ENCODE measurements around the gene PDP2. TPM values are rescaled to one million over a fixed set of nuclear protein-coding genes. Genes with fewer than 3 reads are reported as not detected.

PDP2 gene
- total RNA-seq, 1 donor from 2014 or later, result 16.9 TPM

GRCh38 chr16:66905633-66906539 lies 25.6 kb downstream of the PDP2 start:
- Histone ChIP-seq H3K4me3 (no peak overlapping the region), H3K27me3 (ENCODE audit: low read depth) (no peaks in the 10 kb centered on the region), H3K36me3 (no peaks in the 10 kb centered on the region), H3K27ac (peak overlapping the region; percentile 41), H3K4me1 (peaks cover 30% of the 10 kb centered on the region), H3K9me3 (no peaks in the 10 kb centered on the region)
- TF ChIP-seq CTCF (IDR thresholded peaks at IDR 0.05), result no peak
- no peak for DNase-seq
- ATAC-seq, result no peak
- intact Hi-C loops (cut with DNase I), result no loop called here

- H3K9me3 ChIP-seq, result no peaks in the 10 kb centered on the region
- ATAC-seq, result no peak
- no peaks in the 10 kb centered on the region for H3K27me3 ChIP-seq (ENCODE audit: low read depth)
- intact Hi-C loops (cut with DNase I), result no loop called here
- H3K27ac ChIP-seq, result no peak overlapping the region
- peaks cover 21% of the 10 kb centered on the region for H3K4me1 ChIP-seq
- H3K4me3 ChIP-seq, result no peak overlapping the region
- H3K36me3 ChIP-seq, result no peaks in the 10 kb centered on the region
- DNase-seq, result peak; percentile 21
- no peak for TF ChIP-seq CTCF (IDR thresholded peaks at IDR 0.05)
These were observed 26.9 kb downstream of the PDP2 start for GRCh38 chr16:66906916-66907836.

- peaks cover 21% of the 10 kb centered on the region for H3K4me1 ChIP-seq
- no peak for TF ChIP-seq CTCF (IDR thresholded peaks at IDR 0.05)
- no peak for ATAC-seq
- H3K36me3 ChIP-seq, result no peaks in the 10 kb centered on the region
- H3K27ac ChIP-seq, result no peak overlapping the region
- no peaks in the 10 kb centered on the region for H3K27me3 ChIP-seq (ENCODE audit: low read depth)
- DNase-seq, result peak; percentile 19
- no peak overlapping the region for H3K4me3 ChIP-seq
- no peaks in the 10 kb centered on the region for H3K9me3 ChIP-seq
- intact Hi-C loops (cut with DNase I), result no loop called here
These were observed 27.8 kb downstream of the PDP2 start for GRCh38 chr16:66908116-66908515.

- TF ChIP-seq CTCF (IDR thresholded peaks at IDR 0.05), result no peak
- ATAC-seq, result no peak
These were observed 28.6 kb downstream of the PDP2 start for GRCh38 chr16:66908762-66909559.

More at GRCh38 chr16:66908762-66909559, 28.6 kb downstream of the PDP2 start:
- Histone ChIP-seq H3K4me3 (no peak overlapping the region), H3K27me3 (ENCODE audit: low read depth) (no peaks in the 10 kb centered on the region), H3K36me3 (no peaks in the 10 kb centered on the region), H3K9me3 (no peaks in the 10 kb centered on the region), H3K4me1 (peaks cover 21% of the 10 kb centered on the region), H3K27ac (no peak overlapping the region)
- DNase-seq, result peak; percentile 23
- intact Hi-C loops (cut with DNase I), result no loop called here

All from lower lobe of right lung (tissue), 2 donors.